KBM-7 (cell line): ENCODE measurements around the gene CCDC107.
"Not testable (repeated sequence)": the region's sequence is repeated elsewhere in the genome, so short reads cannot be mapped to it uniquely, and the experiment has no call there.

ENCODE experiments used
- DNase-seq: peaks from one replicate; pipeline ENCODE4 v3.0.0-alpha.2; 2015
- in situ Hi-C: fragments of 300-500 bp; cut with MboI; formaldehyde crosslinking; loops from 2 replicates; pipeline ENCODE4 v1.14.3; 2020; ENCODE audit warnings: low sequenced_read_pairs, low pct_unique_long_range_greater_than_20kb, mixed read lengths

The CCDC107 gene, protein sequence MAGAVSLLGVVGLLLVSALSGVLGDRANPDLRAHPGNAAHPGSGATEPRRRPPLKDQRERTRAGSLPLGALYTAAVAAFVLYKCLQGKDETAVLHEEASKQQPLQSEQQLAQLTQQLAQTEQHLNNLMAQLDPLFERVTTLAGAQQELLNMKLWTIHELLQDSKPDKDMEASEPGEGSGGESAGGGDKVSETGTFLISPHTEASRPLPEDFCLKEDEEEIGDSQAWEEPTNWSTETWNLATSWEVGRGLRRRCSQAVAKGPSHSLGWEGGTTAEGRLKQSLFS

DNA sequence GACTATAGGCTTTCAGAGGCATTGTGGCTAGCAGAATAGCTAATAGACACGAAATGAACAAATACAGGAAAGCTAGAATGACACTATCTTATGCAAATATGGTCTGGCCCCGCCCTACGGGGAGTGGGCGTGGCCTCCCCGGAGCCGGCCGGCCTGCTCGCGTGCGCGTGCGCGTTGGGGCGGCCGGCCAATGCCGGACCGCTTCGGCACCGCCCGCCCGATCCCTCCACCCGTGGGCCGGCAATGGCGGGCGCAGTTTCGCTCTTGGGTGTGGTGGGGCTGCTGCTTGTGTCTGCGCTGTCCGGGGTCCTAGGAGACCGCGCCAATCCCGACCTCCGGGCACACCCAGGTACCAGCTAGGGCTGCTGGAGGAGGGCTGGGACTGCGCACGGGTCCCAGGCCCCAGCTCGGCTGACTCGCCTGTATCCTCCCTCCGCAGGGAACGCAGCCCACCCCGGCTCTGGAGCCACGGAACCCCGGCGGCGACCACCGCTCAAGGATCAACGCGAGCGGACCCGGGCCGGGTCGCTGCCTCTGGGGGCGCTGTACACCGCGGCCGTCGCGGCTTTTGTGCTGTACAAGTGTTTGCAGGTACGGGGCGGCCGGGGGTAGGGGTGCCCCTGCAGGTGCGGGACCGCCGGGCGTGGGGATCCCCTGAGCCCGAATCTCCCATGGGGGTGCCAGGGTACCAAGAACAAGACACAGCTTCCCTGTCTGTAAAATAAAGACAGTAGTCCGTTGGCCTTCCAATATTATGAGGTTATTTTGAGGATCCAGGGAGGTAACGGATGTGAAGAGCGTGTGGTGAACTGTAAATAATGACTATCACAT lies at the start of gene CCDC107:
CCDC107 (plus strand) TSS at position 156 of the 831 bp plus-strand sequence; CDS start at position 244, 88 bp downstream.
- in situ Hi-C loops = no loop called here
- DNase-seq = peak; percentile 83

DNA sequence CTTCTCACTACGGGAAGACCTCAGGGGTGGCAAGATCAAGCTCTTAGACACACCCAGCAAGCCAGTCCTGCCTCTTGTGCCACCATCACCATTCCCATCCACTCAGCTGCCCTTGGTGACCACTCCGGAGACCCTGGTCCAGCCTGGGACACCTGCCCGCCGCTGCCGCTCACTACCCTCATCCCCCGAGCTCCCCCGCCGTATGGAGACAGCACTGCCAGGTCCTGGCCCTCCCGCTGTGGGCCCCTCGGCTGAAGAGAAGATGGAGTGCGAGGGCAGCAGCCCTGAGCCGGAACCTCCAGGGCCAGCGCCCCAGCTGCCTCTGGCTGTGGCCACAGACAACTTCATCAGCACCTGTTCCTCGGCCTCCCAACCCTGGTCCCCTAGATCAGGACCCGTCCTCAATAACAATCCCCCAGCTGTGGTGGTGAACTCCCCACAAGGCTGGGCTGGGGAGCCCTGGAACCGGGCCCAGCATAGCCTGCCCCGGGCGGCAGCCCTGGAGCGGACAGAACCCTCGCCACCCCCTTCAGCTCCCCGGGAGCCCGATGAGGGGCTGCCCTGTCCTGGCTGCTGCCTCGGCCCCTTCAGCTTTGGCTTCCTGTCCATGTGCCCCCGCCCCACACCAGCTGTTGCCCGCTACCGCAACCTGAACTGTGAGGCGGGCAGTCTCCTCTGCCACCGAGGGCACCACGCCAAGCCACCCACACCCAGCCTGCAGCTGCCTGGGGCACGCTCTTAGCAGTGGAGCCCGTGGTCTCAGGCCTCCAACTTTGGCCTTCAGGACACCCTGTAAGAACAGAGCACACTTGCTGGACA lies 48.9 kb upstream of the CCDC107 start:
- in situ Hi-C loops = no loop called here
- no peak for DNase-seq

DNA sequence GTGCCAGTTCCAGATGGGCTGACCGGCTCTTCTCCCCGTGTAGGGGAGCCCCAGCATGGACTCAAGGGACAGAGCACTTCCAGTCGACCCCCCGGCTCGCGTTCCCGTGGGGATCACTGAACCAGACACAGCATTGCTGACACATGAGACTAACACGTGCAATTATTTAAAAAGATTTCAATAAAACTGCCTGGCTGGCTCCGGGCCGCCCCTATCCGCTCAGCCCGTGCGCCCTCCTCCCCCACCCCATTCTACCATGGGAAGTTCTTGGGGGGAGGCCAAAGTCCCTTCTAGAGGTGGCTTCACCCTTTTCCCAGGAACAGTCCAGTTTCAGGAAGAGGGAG lies 48.3 kb upstream of the CCDC107 start:
- in situ Hi-C loops = no loop called here
- no peak for DNase-seq

DNA sequence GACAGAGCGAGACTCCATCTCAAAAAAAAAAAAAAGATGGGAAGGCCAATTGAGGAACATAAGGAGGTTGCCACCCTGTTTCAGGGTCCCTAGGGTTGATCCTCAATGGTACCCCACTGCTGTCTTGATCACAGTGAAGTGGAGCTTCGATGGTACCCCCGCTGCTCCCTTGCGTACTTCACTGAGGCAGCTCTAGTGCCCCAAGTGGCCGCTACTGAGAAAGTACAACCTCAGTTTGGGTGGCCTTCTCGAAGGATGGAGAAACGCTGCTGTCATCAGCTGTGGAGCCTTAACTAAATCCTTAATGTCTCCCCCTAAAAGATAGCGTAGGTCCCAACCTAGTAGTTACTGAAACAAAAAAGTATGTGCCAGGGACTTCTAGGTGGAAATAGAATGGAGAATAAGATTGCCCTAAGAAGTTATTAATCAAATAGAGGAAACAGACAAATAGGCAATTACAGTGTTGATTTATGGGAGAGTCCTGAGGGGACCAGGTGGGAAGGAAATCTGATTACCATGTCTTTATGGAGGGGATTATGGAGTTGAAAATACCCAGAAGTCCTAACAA lies 46.8 kb upstream of the CCDC107 start:
- in situ Hi-C loops = no loop called here
- peak; percentile 49 for DNase-seq

DNA sequence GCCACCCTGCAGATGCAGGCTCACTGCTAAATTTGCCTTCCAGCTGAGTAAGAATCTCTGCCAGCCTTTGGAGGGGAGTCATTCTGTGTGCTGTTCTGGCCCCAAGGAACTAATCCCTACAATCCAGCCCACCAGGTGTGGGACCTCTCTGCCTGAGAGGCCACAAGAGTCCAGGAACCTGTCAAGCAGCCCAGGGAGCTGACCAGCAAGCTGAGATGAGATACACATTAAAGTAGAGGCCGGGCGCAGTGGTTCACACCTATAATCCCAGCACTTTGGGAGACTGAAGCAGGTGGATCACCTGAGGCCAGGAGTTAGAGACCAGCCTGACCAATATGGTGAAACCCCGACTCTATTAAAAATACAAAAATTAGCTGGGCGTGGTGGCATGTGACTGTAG lies 46.0 kb upstream of the CCDC107 start:
- in situ Hi-C loops, DNase-seq: not testable (repeated sequence)

DNA sequence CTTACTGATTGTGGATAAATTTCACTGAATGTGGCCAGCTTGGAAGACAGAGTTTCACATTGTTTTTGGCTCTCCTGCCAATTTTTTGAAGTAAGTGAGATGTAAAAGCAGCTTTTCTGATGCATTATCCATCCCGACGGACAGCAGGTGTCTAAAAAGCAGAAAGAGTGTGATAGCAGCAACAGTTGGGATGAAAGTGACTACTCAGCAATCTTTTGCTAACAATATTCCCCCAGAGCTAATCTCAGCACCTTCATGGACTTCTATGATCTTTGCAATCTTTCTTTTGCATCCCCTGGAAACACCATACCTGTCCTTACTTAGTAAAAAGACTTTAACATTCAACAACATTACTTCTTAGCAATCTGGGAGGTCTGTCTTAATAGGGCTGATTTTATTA lies 45.2 kb upstream of the CCDC107 start:
- in situ Hi-C loops = no loop called here
- no peak for DNase-seq

DNA sequence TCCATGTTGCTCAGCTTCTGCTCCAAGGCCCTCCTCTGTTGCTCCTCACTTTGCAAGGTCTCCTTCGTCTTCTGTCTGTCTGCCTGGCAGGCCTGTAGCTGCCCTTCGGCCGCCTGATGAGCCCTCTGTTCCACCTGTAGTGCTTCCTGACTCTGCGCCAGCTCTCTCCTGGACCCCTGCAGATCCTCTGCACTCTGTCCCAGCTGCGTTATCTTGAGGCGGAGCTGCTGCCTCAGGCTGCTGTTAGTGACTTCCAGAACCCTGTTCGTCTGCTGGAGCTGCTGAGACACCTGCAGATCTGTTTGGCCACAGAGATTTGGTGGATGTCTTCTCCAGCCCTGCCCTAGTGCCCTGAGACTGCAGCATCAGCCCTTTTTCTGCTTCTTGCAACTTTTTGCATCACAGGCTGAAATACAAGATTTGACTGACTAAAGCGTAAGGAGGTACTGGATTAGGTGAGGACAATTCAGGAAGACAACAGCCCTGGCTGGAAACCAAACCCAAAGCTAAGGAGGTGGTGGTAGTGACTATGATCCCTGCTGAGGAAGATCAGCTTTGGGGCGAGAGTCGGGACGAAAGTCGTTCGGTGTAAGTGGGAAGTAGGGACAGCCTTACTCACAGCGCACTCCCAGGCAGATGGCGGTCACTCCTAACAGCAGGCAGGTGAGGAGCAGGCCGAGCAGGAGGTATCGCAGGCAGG lies 42.0 kb upstream of the CCDC107 start:
- in situ Hi-C loops = no loop called here
- DNase-seq = no peak

DNA sequence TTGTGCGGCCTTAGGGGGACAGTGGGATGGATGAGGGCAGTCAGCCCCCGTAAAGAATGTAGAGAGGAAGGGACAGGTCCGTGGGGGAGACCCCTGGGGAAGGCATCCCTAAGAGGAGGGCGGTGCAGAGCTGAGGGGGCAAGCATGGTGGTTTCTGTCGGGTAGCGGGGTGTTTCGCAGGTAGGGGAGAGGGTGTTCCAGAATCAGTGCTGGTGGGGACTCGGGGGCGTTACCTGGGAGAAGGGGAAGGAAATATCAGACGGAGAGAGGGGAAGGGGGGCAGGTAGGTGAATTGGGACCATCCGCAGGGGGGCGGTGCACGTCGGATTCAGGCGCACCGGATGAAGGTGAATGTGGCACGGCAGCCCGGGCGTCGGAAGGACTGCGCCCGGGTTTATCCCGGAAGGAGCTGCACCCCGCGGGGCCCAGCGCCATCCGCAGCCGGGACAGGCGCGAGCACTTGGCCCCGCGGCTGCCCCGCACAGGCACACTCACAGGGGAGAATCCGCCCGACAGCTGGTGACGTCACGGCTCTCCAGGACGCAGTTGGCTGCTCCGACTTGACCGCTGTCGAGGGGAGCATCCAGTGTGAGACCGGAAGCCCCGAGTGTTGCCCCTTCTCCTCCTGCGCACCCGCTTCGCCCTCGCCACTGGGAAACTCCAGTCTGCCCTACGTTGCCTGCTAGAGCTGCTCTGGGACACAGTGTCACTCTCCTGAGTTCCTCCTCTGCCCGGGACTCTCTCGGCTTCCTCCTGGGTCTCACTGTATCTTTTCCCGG lies 41.2 kb upstream of the CCDC107 start:
- peak; percentile 57 for DNase-seq
- in situ Hi-C loops = no loop called here

DNA sequence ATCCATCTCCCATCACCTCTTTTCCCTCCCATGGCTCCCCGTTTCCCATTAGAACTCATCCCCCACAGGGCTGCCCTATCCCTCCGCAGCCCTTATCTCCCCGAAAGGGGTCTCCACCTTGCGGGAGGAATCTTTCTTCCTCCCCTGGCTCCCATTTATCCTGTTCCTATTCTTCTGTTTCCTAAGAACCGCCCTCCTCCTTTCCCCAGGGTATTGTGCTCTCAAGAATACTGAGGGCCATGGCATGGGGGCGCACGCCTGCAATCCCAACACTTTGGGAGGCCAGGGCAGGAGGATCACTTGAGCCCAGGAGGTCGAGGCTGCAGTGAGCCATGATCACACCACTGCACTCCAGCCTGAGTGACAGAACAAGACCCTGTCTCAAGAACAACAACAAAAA lies 40.5 kb upstream of the CCDC107 start:
- in situ Hi-C loops = no loop called here
- no peak for DNase-seq

DNA sequence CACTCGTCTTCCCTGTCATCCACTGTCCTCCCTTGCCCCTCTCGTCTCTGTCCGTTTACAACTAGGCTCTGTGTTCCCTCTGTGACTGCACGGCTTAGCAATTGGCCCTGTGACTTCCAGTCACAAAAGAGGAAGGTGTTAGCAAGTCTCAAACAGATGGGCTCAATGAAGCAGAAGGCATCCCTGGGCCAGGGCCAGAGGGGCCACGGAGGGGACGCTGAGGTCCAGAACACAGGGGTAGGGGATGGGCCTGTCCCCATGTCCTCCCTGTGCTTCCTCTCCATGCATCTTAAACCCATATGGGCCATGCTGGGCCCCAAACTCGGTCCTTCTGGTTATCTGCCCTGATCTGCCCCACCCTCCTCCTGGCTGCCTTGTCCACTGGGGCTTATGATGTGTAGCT lies 39.8 kb upstream of the CCDC107 start, which contains the start of gene CD72:
CD72 (minus strand) TSS at position 89 of the 403 bp plus-strand sequence. CDS start 110 bp downstream, outside the sequence.
- peak; percentile 86 for DNase-seq
- in situ Hi-C loops = no loop called here

DNA sequence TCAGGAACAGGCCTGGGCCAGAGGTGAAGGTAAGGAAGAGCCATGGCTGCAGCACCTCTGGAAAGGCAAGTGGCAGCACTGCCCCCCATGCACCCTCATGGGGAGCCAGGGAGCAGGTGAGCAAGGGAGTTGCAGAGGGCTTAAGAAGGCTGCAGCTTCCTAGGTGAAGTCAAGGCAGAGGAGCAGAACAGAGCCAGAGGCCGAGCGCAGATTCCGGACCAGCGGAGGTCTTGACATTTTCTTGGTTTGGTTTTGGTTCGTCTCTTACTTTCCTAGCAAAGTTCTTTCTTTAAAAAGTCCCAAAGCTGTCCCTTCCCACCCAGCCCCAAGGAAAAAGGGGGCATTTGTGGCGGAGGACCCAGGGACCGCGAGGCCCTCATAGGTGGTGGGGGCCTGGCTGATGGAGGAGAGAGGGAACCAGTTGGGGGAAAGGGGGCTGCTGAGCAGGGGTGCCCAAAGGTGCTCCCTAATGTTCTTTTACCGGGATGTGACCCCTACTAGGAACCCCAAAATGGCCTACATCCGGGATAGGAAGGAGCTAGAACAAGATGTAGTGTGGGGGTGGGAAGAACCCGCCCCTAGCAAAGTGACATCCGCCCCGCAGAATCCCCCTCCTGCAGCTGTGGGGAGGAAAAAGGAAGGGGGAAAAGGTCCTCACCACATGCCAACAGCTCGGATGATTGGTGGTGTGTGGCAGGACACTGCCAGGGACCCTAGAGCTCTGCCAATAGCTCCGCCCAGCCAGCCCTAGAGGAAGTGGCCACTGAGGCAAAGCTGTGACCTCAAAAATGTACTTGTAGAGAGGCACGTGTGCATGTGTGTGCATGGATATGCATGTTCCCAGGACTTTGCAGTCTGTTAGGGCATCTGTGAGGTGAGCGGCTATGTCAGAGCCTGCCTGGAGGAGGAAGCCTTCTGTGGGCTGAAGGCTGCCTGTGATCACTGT lies 39.0 kb upstream of the CCDC107 start:
- in situ Hi-C loops = no loop called here
- peak; percentile 93 for DNase-seq

DNA sequence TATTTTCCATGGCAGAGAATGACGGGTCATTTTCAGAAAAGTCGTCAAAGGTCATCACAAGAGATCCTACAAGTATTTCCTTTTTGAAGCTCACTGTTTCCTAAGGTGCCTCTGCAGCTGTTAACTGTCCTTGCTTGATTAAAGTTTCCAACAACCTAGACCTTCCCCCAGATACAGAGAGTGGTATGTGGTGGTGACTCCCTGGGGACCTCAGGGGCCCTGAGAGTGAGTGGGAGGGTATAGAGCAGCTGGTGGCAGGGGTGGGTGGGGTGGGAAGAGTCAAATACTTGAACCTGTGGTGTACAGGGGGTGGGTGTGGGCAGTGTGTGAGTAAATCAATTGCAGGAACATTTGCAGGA lies 38.3 kb upstream of the CCDC107 start:
- in situ Hi-C loops = no loop called here
- DNase-seq = no peak

DNA sequence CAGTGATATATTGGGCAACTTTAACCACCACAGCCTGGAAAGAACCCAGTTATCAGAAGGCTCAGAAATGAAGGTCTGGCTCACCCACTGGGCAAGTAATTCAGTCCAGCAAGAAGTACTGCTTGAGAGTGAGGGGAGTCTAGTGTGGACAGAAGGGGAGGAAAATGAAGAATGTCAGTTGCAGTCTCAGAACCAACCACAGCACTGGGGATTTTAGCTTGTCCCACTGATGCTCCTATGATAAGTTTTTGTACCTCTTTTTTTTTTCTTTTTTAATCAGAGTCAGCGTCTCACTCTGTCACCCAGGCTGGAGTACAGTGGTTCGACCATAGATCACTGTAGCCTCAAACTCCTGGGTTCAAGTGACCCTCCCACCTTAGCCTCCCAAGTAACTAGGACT lies 30.5 kb upstream of the CCDC107 start:
- DNase-seq = no peak
- in situ Hi-C loops = no loop called here

DNA sequence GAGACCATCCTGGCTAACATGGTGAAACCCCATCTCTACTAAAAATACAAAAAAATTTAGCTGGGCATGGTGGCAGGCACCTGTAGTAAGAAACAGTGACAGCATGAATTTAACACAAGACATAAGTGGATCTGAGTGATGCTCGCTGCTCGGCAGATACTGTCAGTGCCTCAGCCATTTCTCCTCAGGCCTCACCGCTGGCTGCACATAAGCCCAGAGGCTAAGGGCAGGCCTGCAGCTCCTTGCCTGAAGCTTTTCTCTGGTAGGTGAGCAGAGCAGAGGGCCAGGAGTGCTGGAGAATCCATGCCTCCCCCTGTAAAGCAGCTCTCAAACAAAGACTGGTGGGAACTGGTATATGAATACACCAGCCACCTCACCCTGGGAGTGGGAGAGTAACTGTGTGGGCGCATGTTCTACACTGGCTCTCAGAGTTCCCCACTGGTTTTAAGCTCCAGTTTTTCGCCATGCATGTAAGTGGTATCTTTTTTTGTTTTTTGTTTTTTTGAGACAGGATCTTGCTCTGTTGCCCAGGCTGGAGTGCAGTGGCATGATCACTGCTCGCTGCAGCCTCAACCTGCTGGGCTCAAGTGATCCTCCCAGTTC lies 29.6 kb upstream of the CCDC107 start:
- in situ Hi-C loops = no loop called here

DNA sequence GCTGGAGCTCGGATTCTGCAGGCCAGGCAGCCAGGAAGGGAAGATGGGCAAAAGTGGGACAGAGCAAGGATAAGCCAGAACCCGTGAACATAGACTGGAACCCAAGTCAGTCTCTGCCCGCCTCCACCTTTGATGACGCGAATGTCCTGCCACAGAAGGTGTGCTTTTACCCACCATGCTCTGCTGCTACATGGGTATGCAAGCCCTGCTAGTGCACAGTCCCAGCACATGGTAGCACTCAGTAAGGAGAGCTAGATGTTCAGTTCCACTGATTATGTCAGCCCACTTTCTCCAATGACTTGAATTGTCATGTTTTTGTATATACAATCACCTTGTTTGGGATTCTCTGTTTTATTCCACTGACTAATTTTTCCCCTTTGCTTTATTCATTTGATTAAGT lies 28.5 kb upstream of the CCDC107 start:
- in situ Hi-C loops = no loop called here
- no peak for DNase-seq

More for the DNA sequence above, 29.6 kb upstream of the CCDC107 start:
- no peak for DNase-seq

DNA sequence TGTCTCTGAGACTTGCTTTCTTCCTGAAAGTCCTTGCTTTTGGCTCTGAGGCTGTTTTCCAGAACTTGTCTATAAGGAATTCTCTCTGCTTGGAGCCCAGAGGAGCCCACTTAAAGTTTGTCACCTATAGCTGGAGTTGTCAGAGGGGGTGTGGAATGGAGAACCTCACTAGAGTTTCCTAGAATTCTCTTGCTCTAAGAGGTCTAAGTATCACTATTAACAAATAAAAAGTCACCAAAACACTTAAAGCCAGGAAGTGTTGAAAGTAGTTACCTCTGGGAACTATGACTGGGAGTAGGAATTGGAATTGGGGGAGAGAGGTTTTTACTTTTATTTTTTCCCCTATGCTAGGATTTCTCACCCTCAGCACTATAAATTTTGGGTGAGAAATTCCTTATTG lies 22.4 kb upstream of the CCDC107 start:
- in situ Hi-C loops = no loop called here

More for the DNA sequence above, 22.4 kb upstream of the CCDC107 start:
- no peak for DNase-seq
